Loucy (cell line): ENCODE data around the gene HBS1L.

ENCODE experiments used
- H2AFZ ChIP-seq: fragments of 200-600 bp; sonication (generic); 2 replicates; pipeline ENCODE4 v1.6.0; 2016; ENCODE audit warnings: antibody characterized with exemption, mild to moderate bottlenecking, low read length, moderate library complexity
- H3F3A ChIP-seq: fragments of 200-600 bp; 2 replicates; pipeline ENCODE4 v1.6.0; 2016; ENCODE audit warnings: antibody characterized with exemption, low read depth, mild to moderate bottlenecking
- H3K27me3 ChIP-seq: fragments of 200-600 bp; sonication (generic); 2 replicates; pipeline ENCODE4 v1.6.1; 2014; ENCODE audit warnings: low read length, mild to moderate bottlenecking; ENCODE audit not compliant: insufficient read depth, poor library complexity, severe bottlenecking
- H3K36me3 ChIP-seq: fragments of 200-600 bp; sonication (generic); 2 replicates; pipeline ENCODE4 v1.6.1; 2016; ENCODE audit warnings: low read length; ENCODE audit not compliant: insufficient read depth
- H3K4me1 ChIP-seq: fragments of 200-600 bp; sonication (generic); 2 replicates; pipeline ENCODE4 v1.5.1; 2014; ENCODE audit warnings: low read length, mild to moderate bottlenecking; ENCODE audit not compliant: insufficient read depth, poor library complexity, severe bottlenecking
- H3K4me2 ChIP-seq: fragments of 200-600 bp; sonication (generic); 2 replicates; pipeline ENCODE4 v1.6.0; 2014; ENCODE audit warnings: antibody characterized with exemption, low read length, low read depth, mild to moderate bottlenecking; ENCODE audit not compliant: poor library complexity, severe bottlenecking
- H3K4me3 ChIP-seq: fragments of 200-600 bp; sonication (generic); 2 replicates; pipeline ENCODE4 v1.5.1; 2014; ENCODE audit warnings: low read length, mild to moderate bottlenecking, mixed read lengths; ENCODE audit not compliant: poor library complexity, severe bottlenecking
- H3K79me2 ChIP-seq: fragments of 200-600 bp; sonication (generic); 2 replicates; pipeline ENCODE4 v1.6.1; 2014; ENCODE audit warnings: low read length; ENCODE audit not compliant: insufficient read depth
- H3K9ac ChIP-seq: fragments of 200-600 bp; sonication (generic); 2 replicates; pipeline ENCODE4 v1.6.0; 2014; ENCODE audit warnings: mild to moderate bottlenecking, low read depth, low read length, moderate library complexity; ENCODE audit not compliant: poor library complexity, severe bottlenecking
- H3K9me2 ChIP-seq: fragments of 200-600 bp; sonication (generic); replicated peaks from 2 replicates; pipeline ENCODE4 v1.6.1; 2016; ENCODE audit warnings: low read depth, low read length, mixed read lengths
- H3K9me3 ChIP-seq: fragments of 200-600 bp; sonication (generic); 2 replicates; pipeline ENCODE4 v1.6.1; 2014; ENCODE audit warnings: mild to moderate bottlenecking, antibody characterized with exemption, low read length, low read depth; ENCODE audit not compliant: insufficient read depth
- H4K20me1 ChIP-seq: fragments of 200-600 bp; sonication (generic); 2 replicates; pipeline ENCODE4 v1.6.0; 2014; ENCODE audit warnings: antibody characterized with exemption, low read length, mild to moderate bottlenecking; ENCODE audit not compliant: insufficient read depth, poor library complexity, severe bottlenecking
- CTCF ChIP-seq: fragments of 200-600 bp; sonication (generic); conservative IDR thresholded peaks from 2 replicates; pipeline ENCODE4 v1.5.1; 2014; ENCODE audit warnings: mild to moderate bottlenecking, antibody characterized with exemption, low read length
- EZH2phosphoT487 ChIP-seq: fragments of 200-600 bp; IDR thresholded peaks from 2 replicates; pipeline ENCODE4 v1.6.1; 2018; ENCODE audit warnings: antibody characterized with exemption, mild to moderate bottlenecking, moderate library complexity, borderline replicate concordance

HBS1L gene

GRCh38 chr6:135025775-135026174, 28.8 kb downstream of the HBS1L start:
- Histone ChIP-seq H3K79me2 (peaks cover 63% of the 10 kb centered on the region), H3K4me3 (no peak overlapping the region), H3K9me2 (no peaks in the 10 kb centered on the region), H3K36me3 (peaks cover 12% of the 10 kb centered on the region), H2AFZ (no peak overlapping the region), H3K4me1 (peaks cover 29% of the 10 kb centered on the region), H3K27me3 (no peaks in the 10 kb centered on the region), H4K20me1 (peaks cover 10% of the 10 kb centered on the region), H3K9me3 (no peaks in the 10 kb centered on the region), H3K9ac (no peak overlapping the region), H3K4me2 (no peak overlapping the region), H3F3A (0 out of 2 replicates have a peak, but pooled peaks cover 2% of the 10 kb centered on the region)
- TF ChIP-seq CTCF (no peak), EZH2phosphoT487 (no peak)

DNA sequence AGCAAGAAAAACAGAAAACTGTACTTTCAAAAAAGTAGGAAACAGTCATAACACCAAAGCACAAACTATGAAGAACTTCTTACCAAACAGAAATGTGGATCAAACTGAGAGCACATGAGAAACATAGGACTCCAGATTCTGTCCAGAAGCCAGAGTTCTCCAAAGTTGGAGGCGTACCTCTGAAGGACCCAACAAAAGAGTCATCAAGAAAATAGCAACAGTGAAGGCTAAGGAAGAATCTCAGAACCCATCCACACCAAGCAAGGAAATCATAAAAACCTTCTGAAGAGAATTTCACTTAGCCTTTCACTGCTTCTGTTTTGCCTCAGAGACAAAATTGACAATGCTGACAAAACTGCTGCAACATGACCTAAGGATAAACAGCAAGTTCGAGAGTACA, 29.4 kb downstream of the HBS1L start:
- H3K4me3 ChIP-seq, result no peak overlapping the region
- H3K79me2 ChIP-seq, result peaks cover 64% of the 10 kb centered on the region
- H3K4me2 ChIP-seq, result no peak overlapping the region
- TF ChIP-seq EZH2phosphoT487, result no peak
- TF ChIP-seq CTCF, result no peak
- H3K9me3 ChIP-seq, result no peaks in the 10 kb centered on the region
- H4K20me1 ChIP-seq, result peaks cover 10% of the 10 kb centered on the region
- no peaks in the 10 kb centered on the region for H3K27me3 ChIP-seq
- H3K9me2 ChIP-seq, result no peaks in the 10 kb centered on the region
- H3K9ac ChIP-seq, result no peak overlapping the region
- H3K36me3 ChIP-seq, result peaks cover 6% of the 10 kb centered on the region; the same call in 1 of the 2 replicates
- H3K4me1 ChIP-seq, result peaks cover 32% of the 10 kb centered on the region
- 0 out of 2 replicates have a peak, but pooled peaks cover 2% of the 10 kb centered on the region for H3F3A ChIP-seq
- no peak overlapping the region for H2AFZ ChIP-seq

DNA sequence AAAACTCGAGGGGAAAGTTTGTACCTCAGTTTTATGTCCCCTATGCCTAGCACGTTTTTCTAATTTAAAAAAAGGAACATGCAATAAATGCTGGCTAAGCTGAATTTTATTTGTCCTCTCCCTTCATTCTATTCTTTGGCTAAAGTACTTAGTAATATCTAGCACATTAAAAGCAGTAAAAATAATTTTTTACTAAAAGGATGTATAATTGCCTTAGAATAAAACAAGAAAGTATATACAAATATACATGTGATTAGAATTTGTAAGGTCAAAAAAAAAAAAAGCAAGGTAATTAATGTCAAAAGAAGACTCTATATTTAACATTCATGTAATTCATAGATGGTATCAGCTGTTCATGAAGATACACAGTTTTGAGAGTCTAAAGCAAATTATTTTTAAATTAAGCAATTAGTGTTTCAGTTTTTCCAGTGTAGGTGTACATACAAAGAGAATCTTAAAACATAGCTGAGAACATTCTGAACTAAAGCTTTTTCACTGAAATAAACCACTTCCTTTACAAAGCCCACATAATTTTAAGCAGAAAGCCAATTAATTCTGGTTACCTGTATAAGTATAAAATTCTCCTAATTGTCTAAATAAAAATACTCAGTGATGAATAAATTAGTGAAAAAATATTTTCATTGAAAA, 32.4 kb downstream of the HBS1L start:
- H3K4me2 ChIP-seq, result peak overlapping the region; percentile 48
- no peaks in the 10 kb centered on the region for H3K27me3 ChIP-seq
- 0 out of 2 replicates have a peak, but pooled peaks cover under 1% of the 10 kb centered on the region for H3F3A ChIP-seq
- no peaks in the 10 kb centered on the region for H3K9me2 ChIP-seq
- H3K9me3 ChIP-seq, result no peaks in the 10 kb centered on the region
- no peak for TF ChIP-seq EZH2phosphoT487
- no peak for TF ChIP-seq CTCF
- H3K79me2 ChIP-seq, result peaks cover 59% of the 10 kb centered on the region
- peak overlapping the region; percentile 3 for H3K9ac ChIP-seq
- peak overlapping the region; percentile 32 for H3K4me3 ChIP-seq
- H2AFZ ChIP-seq, result no peak overlapping the region
- H3K36me3 ChIP-seq, result no peaks in the 10 kb centered on the region; the same call in 1 of the 2 replicates
- peaks cover 35% of the 10 kb centered on the region for H3K4me1 ChIP-seq
- H4K20me1 ChIP-seq, result peaks cover 10% of the 10 kb centered on the region
